Uterus (tissue), 2 donors: ENCODE results near the gene NEK4.

Source experiments
- POLR2A ChIP-seq, 2 donors: fragments of 450-650 bp; IDR thresholded peaks; one replicate each; pipeline ENCODE4 v1.6.1; 2016; ENCODE audit warnings: antibody characterized with exemption in 2 of 2, mild to moderate bottlenecking in 1 of 2, moderate library complexity in 1 of 2
- TF ChIP-seq, protein P1 (sequence below), 4 experiments: fragments of 200-600 bp in 2 of 4; fragments of 450-650 bp in 2 of 4; sonication (generic) in 2 of 4; IDR thresholded peaks; one replicate each; pipeline ENCODE4 v1.5.1; 2016 to 2019; ENCODE audit warnings: antibody characterized with exemption in 4 of 4, mild to moderate bottlenecking in 2 of 4, moderate library complexity in 1 of 4

DNA sequence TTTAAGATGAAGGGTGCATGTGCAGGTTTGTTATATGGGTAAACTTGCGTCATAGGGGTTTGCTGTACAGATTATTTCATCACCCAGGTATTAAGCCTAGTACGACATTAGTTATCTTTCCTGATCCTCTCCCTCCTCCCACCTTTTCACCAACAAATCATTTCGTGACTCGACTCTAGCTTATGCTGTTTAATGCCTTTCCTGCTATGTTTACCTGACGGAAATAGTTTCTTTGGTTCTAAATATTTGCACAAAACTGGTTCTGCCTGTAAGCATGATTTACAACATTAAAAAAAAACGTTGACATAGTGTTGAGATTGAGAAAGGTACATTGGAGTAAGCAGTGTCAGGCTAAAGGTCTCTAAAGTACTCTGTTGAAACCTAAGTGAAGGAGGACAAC, 82.5 kb downstream of the NEK4 start:
- TF ChIP-seq, protein P1, sequence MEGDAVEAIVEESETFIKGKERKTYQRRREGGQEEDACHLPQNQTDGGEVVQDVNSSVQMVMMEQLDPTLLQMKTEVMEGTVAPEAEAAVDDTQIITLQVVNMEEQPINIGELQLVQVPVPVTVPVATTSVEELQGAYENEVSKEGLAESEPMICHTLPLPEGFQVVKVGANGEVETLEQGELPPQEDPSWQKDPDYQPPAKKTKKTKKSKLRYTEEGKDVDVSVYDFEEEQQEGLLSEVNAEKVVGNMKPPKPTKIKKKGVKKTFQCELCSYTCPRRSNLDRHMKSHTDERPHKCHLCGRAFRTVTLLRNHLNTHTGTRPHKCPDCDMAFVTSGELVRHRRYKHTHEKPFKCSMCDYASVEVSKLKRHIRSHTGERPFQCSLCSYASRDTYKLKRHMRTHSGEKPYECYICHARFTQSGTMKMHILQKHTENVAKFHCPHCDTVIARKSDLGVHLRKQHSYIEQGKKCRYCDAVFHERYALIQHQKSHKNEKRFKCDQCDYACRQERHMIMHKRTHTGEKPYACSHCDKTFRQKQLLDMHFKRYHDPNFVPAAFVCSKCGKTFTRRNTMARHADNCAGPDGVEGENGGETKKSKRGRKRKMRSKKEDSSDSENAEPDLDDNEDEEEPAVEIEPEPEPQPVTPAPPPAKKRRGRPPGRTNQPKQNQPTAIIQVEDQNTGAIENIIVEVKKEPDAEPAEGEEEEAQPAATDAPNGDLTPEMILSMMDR (IDR thresholded peaks at IDR 0.05) = no peak
- no peak for TF ChIP-seq POLR2A (IDR thresholded peaks at IDR 0.05)
